B cell (primary cell): ENCODE results near the gene LAG3. TPM values are rescaled to one million over a fixed set of nuclear protein-coding genes. Genes with fewer than 3 reads are reported as not detected.

Experiments used
- ATAC-seq: fragments of 200-7000 bp; cut with Tn5 transposase; one replicate; pipeline ENCODE4 v1.10.0; 2021; ENCODE audit warnings: low read depth, mild to moderate bottlenecking, moderate number of reproducible peaks, moderate library complexity
- CTCF ChIA-PET: fragments of 350-600 bp; sonication (Branson Sonifier 250); formaldehyde crosslinking; loops from one replicate; lab custom pipeline; 2021; ENCODE audit warnings: antibody characterized with exemption, inconsistent platforms; lab: Charles Lee
- POLR2A ChIA-PET: fragments of 350-600 bp; sonication (Branson Sonifier 250); formaldehyde crosslinking; loops from one replicate; lab custom pipeline; 2021; ENCODE audit warnings: antibody characterized with exemption; lab: Charles Lee
- DNase-seq: peaks from one replicate; pipeline ENCODE4 v3.0.0; 2013
- H2AFZ ChIP-seq: 2 replicates; pipeline ENCODE4 v1.6.1; 2012; ENCODE audit warnings: mild to moderate bottlenecking, low read depth, low read length; ENCODE audit not compliant: insufficient read depth, poor library complexity, severe bottlenecking
- H3K27ac ChIP-seq, 2 donors: 1 replicate in 1 of 2; 2 replicates in 1 of 2; pipeline ENCODE4 v1.5.1; 2012 to 2013; ENCODE audit warnings: low read length in 2 of 2, mild to moderate bottlenecking in 2 of 2, moderate library complexity in 1 of 2
- H3K27me3 ChIP-seq, 4 experiments: fragments of 200-600 bp in 1 of 4; sonication (generic) in 1 of 4; replicated peaks in 1 of 4; 1 replicate in 2 of 4; 2 replicates in 2 of 4; pipeline versions ENCODE4 v1.6.1 to v1.7.0; 2013 to 2016; ENCODE audit warnings: low read length in 3 of 4, mild to moderate bottlenecking in 2 of 4, mixed read lengths in 1 of 4, moderate library complexity in 1 of 4; ENCODE audit not compliant: insufficient read depth in 4 of 4, control insufficient read depth in 3 of 4; ENCODE audit errors: control extremely low read depth in 1 of 4
- H3K36me3 ChIP-seq, 2 experiments: replicated peaks in 1 of 2; 1 replicate in 1 of 2; 2 replicates in 1 of 2; pipeline versions ENCODE4 v1.6.1 to v1.7.1; 2013; ENCODE audit warnings: low read length in 1 of 2; ENCODE audit not compliant: insufficient read depth in 2 of 2, control insufficient read depth in 1 of 2; ENCODE audit errors: control extremely low read depth in 1 of 2, extremely low read depth in 1 of 2
- H3K4me1 ChIP-seq, 2 donors: fragments of 200-600 bp in 1 of 2; sonication (generic) in 1 of 2; 1 replicate in 1 of 2; 2 replicates in 1 of 2; pipeline versions ENCODE4 v1.5.1 to v1.6.1; 2013 to 2017; ENCODE audit warnings: low read length in 2 of 2; ENCODE audit not compliant: control insufficient read depth in 2 of 2, insufficient read depth in 2 of 2
- H3K4me2 ChIP-seq: replicated peaks from 2 replicates; pipeline ENCODE3; 2012; ENCODE audit warnings: mild to moderate bottlenecking, low read depth, low read length; ENCODE audit not compliant: poor library complexity, severe bottlenecking
- H3K4me3 ChIP-seq, 5 experiments: fragments of 200-600 bp in 1 of 5; sonication (generic) in 1 of 5; 1 replicate in 3 of 5; 2 replicates in 2 of 5; pipeline versions ENCODE4 v1.5.1 to v1.7.0; 2011 to 2016; ENCODE audit warnings: low read length in 4 of 5, mild to moderate bottlenecking in 4 of 5, low read depth in 2 of 5, control low read depth in 1 of 5, moderate library complexity in 1 of 5; ENCODE audit not compliant: insufficient read depth in 1 of 5; ENCODE audit errors: control extremely low read depth in 1 of 5, extremely low read depth in 1 of 5
- H3K79me2 ChIP-seq: fragments of 200-600 bp; sonication (generic); one replicate; pipeline ENCODE4 v1.6.0; 2016; ENCODE audit warnings: low read length; ENCODE audit not compliant: control insufficient read depth, insufficient read depth
- H3K9ac ChIP-seq: fragments of 200-600 bp; sonication (generic); 2 replicates; pipeline ENCODE4 v1.6.1; 2017; ENCODE audit warnings: mild to moderate bottlenecking, low read length, moderate library complexity
- H3K9me3 ChIP-seq, 3 donors: one replicate each; pipeline versions ENCODE4 v1.6.1 to v1.7.1; 2013; ENCODE audit warnings: low read length in 2 of 3; ENCODE audit not compliant: control insufficient read depth in 2 of 3, insufficient read depth in 1 of 3; ENCODE audit errors: control extremely low read depth in 1 of 3
- H4K20me1 ChIP-seq: 2 replicates; pipeline ENCODE4 v1.6.0; 2012; ENCODE audit warnings: mild to moderate bottlenecking, low read length; ENCODE audit not compliant: insufficient read depth, control insufficient read depth, poor library complexity, severe bottlenecking
- H3K27ac Mint-ChIP-seq: one replicate; pipeline ENCODE4 v1.8.0; 2021; ENCODE audit warnings: mixed read lengths
- H3K27me3 Mint-ChIP-seq: one replicate; pipeline ENCODE4 v1.8.0; 2021; ENCODE audit warnings: mixed read lengths
- H3K4me1 Mint-ChIP-seq: one replicate; pipeline ENCODE4 v1.8.0; 2021; ENCODE audit warnings: mixed read lengths
- H3K4me3 Mint-ChIP-seq: one replicate; pipeline ENCODE4 v1.8.0; 2021; ENCODE audit warnings: mixed read lengths
- H3K9me3 Mint-ChIP-seq: one replicate; pipeline ENCODE4 v1.8.0; 2022; ENCODE audit warnings: mixed read lengths; ENCODE audit not compliant: insufficient read depth
- CTCF ChIP-seq: fragments of 200-600 bp; IDR thresholded peaks from one replicate; pipeline ENCODE4 v1.8.0; 2022; ENCODE audit warnings: antibody characterized with exemption, mild to moderate bottlenecking
- EZH2 ChIP-seq: IDR thresholded peaks from 2 replicates; pipeline ENCODE4 v1.6.1; 2012; ENCODE audit warnings: borderline replicate concordance, low read depth, mild to moderate bottlenecking, moderate library complexity, low read length; ENCODE audit not compliant: insufficient read depth, poor library complexity, severe bottlenecking
- WGBS: methylation state at CpG from one replicate; pipeline ENCODE4 v1.1.5; 2013; ENCODE audit warnings: missing lambda C conversion rate; ENCODE audit not compliant: insufficient coverage; 5-methylcytosine and 5-hydroxymethylcytosine counted together
- intact Hi-C: fragments of 100-400 bp; cut with micrococcal nuclease; formaldehyde crosslinking; loops from one replicate; pipeline ENCODE4 v1.10.0; 2022
- polyA plus RNA-seq: library from polyadenylated mRNA; depleted of rRNA; stranded (reverse); fragments of >200 nt; gene quantifications from 2 replicates; pipeline ENCODE4 v1.2.3, GENCODE V29; 2012
- total RNA-seq, 2 donors: library from RNA; stranded (reverse); fragments of 120-200 nt in 1 of 2; gene quantifications; 1 replicate in 1 of 2; 2 replicates in 1 of 2; pipeline versions ENCODE4 v1.2.3 to v1.2.4, GENCODE V29; 2013 to 2022

Gene LAG3
- total and polyA plus RNA-seq, 2 donors (not counting 1 experiment from before 2014, with no cell fraction given), result not detected

- Histone ChIP-seq H3K9ac (no peak overlapping the region), H3K27ac (no peak overlapping the region), H3K4me2 (no peak overlapping the region), H3K36me3 (no peaks in the 10 kb centered on the region), H4K20me1 (no peaks in the 10 kb centered on the region), H3K79me2 (no peaks in the 10 kb centered on the region), H3K4me1 (peaks cover 25 to 30% of the 10 kb centered on the region in 2 donors), H3K27me3 (peaks cover 0 to 55% (median 37%) of the 10 kb centered on the region in 4 experiments), H3K9me3 (peaks cover 0 to 17% (median 0%) of the 10 kb centered on the region in 3 donors), H2AFZ (no peak overlapping the region), H3K4me3 (no peak overlapping the region)
- Mint-ChIP-seq H3K9me3 (no peaks in the 10 kb centered on the region), H3K27ac (no peak overlapping the region), H3K27me3 (peaks cover 50% of the 10 kb centered on the region), H3K4me1 (peaks cover 13% of the 10 kb centered on the region), H3K4me3 (no peak overlapping the region)
- whole genome bisulfite sequencing, result 91% methylated on average over 5 of the region's 5 CpGs
- ChIA-PET POLR2A (interaction anchor here (2.4 kb wide), 1 partner anchor 24 kb away, joined by 11 read pairs; the partner anchor contains the start of gene MLF2), CTCF (interaction anchor here (0.9 to 7.8 kb wide), 7 partner anchors 10 to 215 kb away, joined by 3 to 109 read pairs (median 3); partner anchors contain the start of gene MLF2)
- intact Hi-C loops, result no loop called here
- ATAC-seq (no peak), DNase-seq (no peak)
- TF ChIP-seq EZH2 (no peak), CTCF (no peak)
Observed at GRCh38 chr12:6777386-6777785, 5.1 kb downstream of the LAG3 start.

- H3K9me3 Mint-ChIP-seq, result no peaks in the 10 kb centered on the region
- DNase-seq, result no peak
- H3K4me1 Mint-ChIP-seq, result peaks cover 12% of the 10 kb centered on the region
- 85% methylated on average over 14 of the region's 14 CpGs for WGBS
- peaks cover 0 to 47% (median 31%) of the 10 kb centered on the region in 4 experiments for H3K27me3 ChIP-seq
- H3K27ac ChIP-seq, result no peak overlapping the region
- peak overlapping the region in 3 of 5 experiments; percentile 48 to 56 (median 49) for H3K4me3 ChIP-seq
- H3K4me1 ChIP-seq, result peaks cover 17 to 21% of the 10 kb centered on the region in 2 donors
- peak overlapping the region; percentile 58 for H3K9ac ChIP-seq
- no peaks in the 10 kb centered on the region for H4K20me1 ChIP-seq
- no peak for ATAC-seq
- no peak overlapping the region for H3K27ac Mint-ChIP-seq
- ChIA-PET POLR2A (interaction anchor here (0.6 to 2.4 kb wide), 4 partner anchors 25 to 364 kb away, joined by 3 to 11 read pairs (median 6); partner anchors contain the start of gene MLF2), CTCF (interaction anchor here (0.6 to 7.8 kb wide), 28 partner anchors 8 to 383 kb away, joined by 3 to 109 read pairs (median 4); partner anchors contain the start of genes LPAR5, MLF2, PTMS and ZNF384)
- no peaks in the 10 kb centered on the region for H3K79me2 ChIP-seq
- H3K36me3 ChIP-seq, result no peaks in the 10 kb centered on the region
- peaks cover 44% of the 10 kb centered on the region for H3K27me3 Mint-ChIP-seq
- intact Hi-C loops, result loop anchor here (2.0 kb wide), 1 partner anchor 89 kb away; the partner anchor contains the start of gene ZNF384
- TF ChIP-seq EZH2, result no peak
- TF ChIP-seq CTCF, result no peak
- peak overlapping the region; percentile 85 for H3K4me3 Mint-ChIP-seq
- peaks cover 0 to 11% (median 0%) of the 10 kb centered on the region in 3 donors for H3K9me3 ChIP-seq
- H2AFZ ChIP-seq, result peak overlapping the region; percentile 81
- H3K4me2 ChIP-seq, result peak overlapping the region; percentile 79
Observed at GRCh38 chr12:6778217-6778573, 5.9 kb downstream of the LAG3 start.
